Measurements from ENCODE around the gene ATF7IP2.
"Not testable (repeated sequence)": the region's sequence is repeated elsewhere in the genome, so short reads cannot be mapped to it uniquely, and the experiment has no call there.

GRCh38 chr16:10476636-10477035 is 90.8 kb downstream of the ATF7IP2 start:
- TF ChIP-seq POLR2A, POLR2AphosphoS5 (IDR thresholded peaks at IDR 0.05): not testable (repeated sequence)
- TF ChIP-seq, protein P1, sequence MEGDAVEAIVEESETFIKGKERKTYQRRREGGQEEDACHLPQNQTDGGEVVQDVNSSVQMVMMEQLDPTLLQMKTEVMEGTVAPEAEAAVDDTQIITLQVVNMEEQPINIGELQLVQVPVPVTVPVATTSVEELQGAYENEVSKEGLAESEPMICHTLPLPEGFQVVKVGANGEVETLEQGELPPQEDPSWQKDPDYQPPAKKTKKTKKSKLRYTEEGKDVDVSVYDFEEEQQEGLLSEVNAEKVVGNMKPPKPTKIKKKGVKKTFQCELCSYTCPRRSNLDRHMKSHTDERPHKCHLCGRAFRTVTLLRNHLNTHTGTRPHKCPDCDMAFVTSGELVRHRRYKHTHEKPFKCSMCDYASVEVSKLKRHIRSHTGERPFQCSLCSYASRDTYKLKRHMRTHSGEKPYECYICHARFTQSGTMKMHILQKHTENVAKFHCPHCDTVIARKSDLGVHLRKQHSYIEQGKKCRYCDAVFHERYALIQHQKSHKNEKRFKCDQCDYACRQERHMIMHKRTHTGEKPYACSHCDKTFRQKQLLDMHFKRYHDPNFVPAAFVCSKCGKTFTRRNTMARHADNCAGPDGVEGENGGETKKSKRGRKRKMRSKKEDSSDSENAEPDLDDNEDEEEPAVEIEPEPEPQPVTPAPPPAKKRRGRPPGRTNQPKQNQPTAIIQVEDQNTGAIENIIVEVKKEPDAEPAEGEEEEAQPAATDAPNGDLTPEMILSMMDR (IDR thresholded peaks at IDR 0.05): not testable (repeated sequence)
